K562 (cell line): ENCODE measurements around the gene SEMA3G. TPM values are rescaled to one million over a fixed set of nuclear protein-coding genes. Genes with fewer than 3 reads are reported as not detected.

ENCODE experiments used
- BMI1 ChIP-seq: fragments of 150-350 bp; IDR thresholded peaks from 2 replicates; pipeline ENCODE4 v1.6.1; 2014; ENCODE audit warnings: low read length
- CTBP1 ChIP-seq: fragments of 450-650 bp; IDR thresholded peaks from 2 replicates; pipeline ENCODE4 v1.6.1; 2016; ENCODE audit warnings: borderline replicate concordance
- CTCF ChIP-seq, 3 experiments: IDR thresholded peaks in 2 of 3; conservative IDR thresholded peaks in 1 of 3; 2 replicates each; pipeline ENCODE4 v1.5.1; 2011 to 2012; ENCODE audit warnings: low read length in 3 of 3, mild to moderate bottlenecking in 3 of 3, control low read depth in 2 of 3, improper control_type of control experiment in 1 of 3, inconsistent platforms in 1 of 3, low read depth in 1 of 3, mixed read lengths in 1 of 3, moderate library complexity in 1 of 3; ENCODE audit not compliant: insufficient read depth in 2 of 3
- SMARCA5 ChIP-seq: fragments of 450-650 bp; IDR thresholded peaks from 2 replicates; pipeline ENCODE4 v1.6.1; 2016
- polyA plus RNA-seq, 8 experiments: library from polyadenylated mRNA; depleted of rRNA in 4 of 8; stranded (reverse) in 5 of 8; unstranded in 3 of 8; fragments of >200 nt; fragmentation: Nextera tagmentation in 2 of 8; fragmentation: Illumina TruSeq in 1 of 8; extraction: Ambion mirVana in 2 of 8; extraction: Trizol in 1 of 8; gene quantifications; 2 replicates each; pipeline versions ENCODE4 v1.2.1 to v1.2.3, GENCODE V29; 2011 to 2014; ENCODE audit warnings: inconsistent platforms in 1 of 8, missing spikeins in 1 of 8
- total RNA-seq, 7 experiments: library from RNA; depleted of rRNA in 6 of 7; stranded (reverse); fragments of >200 nt in 6 of 7; fragmentation: Illumina TruSeq in 2 of 7; extraction: Trizol in 2 of 7; gene quantifications; 2 replicates each; pipeline versions ENCODE4 v1.2.1 to v1.2.3, GENCODE V29; 2011 to 2021; ENCODE audit warnings: low replicate concordance in 1 of 7
- TF ChIP-seq, protein P1 (sequence below): fragments of 450-650 bp; IDR thresholded peaks from 2 replicates; pipeline ENCODE4 v1.6.1; 2018; ENCODE audit not compliant: partially characterized antibody

SEMA3G gene
- total and polyA plus RNA-seq, 9 of the 15 experiments (the other 6 are each of a cell fraction or from before 2014, with no cell fraction given), result 0.04 to 0.07 (median 0.05) TPM; not detected in 6

DNA sequence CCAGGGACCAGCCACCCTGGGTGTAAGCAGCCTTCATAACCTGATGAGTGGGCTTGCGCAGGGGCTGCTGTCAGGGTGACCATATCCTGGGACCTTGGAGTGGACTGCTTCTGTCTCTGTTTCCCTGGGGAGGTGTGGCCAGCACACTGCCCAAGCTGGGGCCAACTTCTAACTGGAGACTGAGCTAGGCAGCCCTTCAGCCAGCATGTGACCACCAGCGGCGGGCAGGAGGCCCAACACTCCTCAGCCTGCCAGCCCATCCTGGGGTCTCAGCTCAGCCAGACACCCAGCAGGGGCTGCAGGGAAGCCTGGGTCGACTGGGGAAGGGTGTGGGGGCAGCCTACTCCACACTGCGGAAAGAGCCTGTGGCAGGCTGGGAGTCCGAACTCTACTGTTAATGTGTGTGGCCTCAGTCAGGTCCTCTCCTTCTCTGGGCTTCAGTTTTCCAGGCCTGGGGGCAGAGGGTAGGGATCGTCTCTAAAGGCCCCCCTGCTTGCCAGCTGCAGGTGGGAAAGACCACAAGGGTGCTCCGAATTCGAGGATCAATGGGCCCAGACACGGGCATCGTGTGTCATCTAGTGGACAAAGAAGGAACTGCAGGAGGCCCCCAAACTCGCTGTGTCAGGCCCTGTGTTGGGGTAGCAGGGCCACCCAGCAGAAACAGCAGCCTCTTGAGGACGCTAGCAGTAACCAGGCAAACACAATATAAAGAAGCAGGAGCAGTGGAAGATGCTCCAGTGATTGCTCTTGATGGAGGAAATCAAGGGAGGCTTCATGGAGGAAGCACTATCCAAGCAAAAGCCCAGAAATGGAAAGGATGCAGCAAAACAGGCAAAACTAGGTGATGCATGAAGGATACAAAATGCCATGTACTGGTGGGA, 2.0 kb upstream of the SEMA3G start (continued):
- TF ChIP-seq CTCF (IDR thresholded peaks at IDR 0.05 in 2 of 3, conservative IDR thresholded peaks at IDR 0.05 in 1 of 3; ENCODE audit: insufficient read depth in 2 of 3, low read depth in 1 of 3, low read length in 3 of 3) (peak; percentile 95 to 97 (median 97)), SMARCA5 (0 out of 2 replicates have a peak, but pooled peaks have one; percentile 56), CTBP1 (peak; percentile 36; the same call in 1 of the 2 replicates), BMI1 (no peak)
- TF ChIP-seq, protein P1, sequence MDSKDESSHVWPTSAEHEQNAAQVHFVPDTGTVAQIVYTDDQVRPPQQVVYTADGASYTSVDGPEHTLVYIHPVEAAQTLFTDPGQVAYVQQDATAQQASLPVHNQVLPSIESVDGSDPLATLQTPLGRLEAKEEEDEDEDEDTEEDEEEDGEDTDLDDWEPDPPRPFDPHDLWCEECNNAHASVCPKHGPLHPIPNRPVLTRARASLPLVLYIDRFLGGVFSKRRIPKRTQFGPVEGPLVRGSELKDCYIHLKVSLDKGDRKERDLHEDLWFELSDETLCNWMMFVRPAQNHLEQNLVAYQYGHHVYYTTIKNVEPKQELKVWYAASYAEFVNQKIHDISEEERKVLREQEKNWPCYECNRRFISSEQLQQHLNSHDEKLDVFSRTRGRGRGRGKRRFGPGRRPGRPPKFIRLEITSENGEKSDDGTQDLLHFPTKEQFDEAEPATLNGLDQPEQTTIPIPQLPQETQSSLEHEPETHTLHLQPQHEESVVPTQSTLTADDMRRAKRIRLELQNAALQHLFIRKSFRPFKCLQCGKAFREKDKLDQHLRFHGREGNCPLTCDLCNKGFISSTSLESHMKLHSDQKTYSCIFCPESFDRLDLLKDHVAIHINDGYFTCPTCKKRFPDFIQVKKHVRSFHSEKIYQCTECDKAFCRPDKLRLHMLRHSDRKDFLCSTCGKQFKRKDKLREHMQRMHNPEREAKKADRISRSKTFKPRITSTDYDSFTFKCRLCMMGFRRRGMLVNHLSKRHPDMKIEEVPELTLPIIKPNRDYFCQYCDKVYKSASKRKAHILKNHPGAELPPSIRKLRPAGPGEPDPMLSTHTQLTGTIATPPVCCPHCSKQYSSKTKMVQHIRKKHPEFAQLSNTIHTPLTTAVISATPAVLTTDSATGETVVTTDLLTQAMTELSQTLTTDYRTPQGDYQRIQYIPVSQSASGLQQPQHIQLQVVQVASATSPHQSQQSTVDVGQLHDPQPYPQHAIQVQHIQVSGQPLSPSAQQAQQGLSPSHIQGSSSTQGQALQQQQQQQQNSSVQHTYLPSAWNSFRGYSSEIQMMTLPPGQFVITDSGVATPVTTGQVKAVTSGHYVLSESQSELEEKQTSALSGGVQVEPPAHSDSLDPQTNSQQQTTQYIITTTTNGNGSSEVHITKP, result peak; percentile 34
